NCI-H2196 (cell line): Measurements from ENCODE around the gene C16orf46.
"Not testable (repeated sequence)": the region's sequence is repeated elsewhere in the genome, so short reads cannot be mapped to it uniquely, and the experiment has no call there.

Experiments
- DNase-seq: peaks from one replicate; lab custom pipeline; 2025; ENCODE audit not compliant: unreplicated experiment; lab: John Stamatoyannopoulos, UW

The C16orf46 gene

GRCh38 chr16:81077076-81077940 is at the start of gene C16orf46:
Gene C16orf46 (minus strand): TSS chr16:81077238. CDS start chr16:81063955, 13,283 bp downstream.
- peak; percentile 85 for DNase-seq

- DNase-seq = no peak
Measured at GRCh38 chr16:81123092-81123852, 46.2 kb upstream of the C16orf46 start.

- no peak for DNase-seq
Measured at GRCh38 chr16:81121474-81121990, 44.5 kb upstream of the C16orf46 start.

- no peak for DNase-seq
Measured at GRCh38 chr16:81117436-81117835, 40.4 kb upstream of the C16orf46 start.

GRCh38 chr16:81116285-81116684 is 39.2 kb upstream of the C16orf46 start:
- no peak for DNase-seq

GRCh38 chr16:81112453-81112852 is 35.4 kb upstream of the C16orf46 start:
- DNase-seq = no peak

- not testable (repeated sequence) for DNase-seq
Measured at GRCh38 chr16:81109274-81109673, 32.2 kb upstream of the C16orf46 start.

- no peak for DNase-seq
Measured at GRCh38 chr16:81107511-81107910, 30.5 kb upstream of the C16orf46 start.

GRCh38 chr16:81106826-81107503 is 29.9 kb upstream of the C16orf46 start:
- DNase-seq = no peak

- DNase-seq = no peak
Measured at GRCh38 chr16:81105946-81106345, 28.9 kb upstream of the C16orf46 start.

- DNase-seq = no peak
Measured at GRCh38 chr16:81101702-81102101, 24.7 kb upstream of the C16orf46 start.

- DNase-seq = no peak
Measured at GRCh38 chr16:81099958-81100357, 22.9 kb upstream of the C16orf46 start.

GRCh38 chr16:81097230-81097629 is 20.2 kb upstream of the C16orf46 start:
- no peak for DNase-seq

GRCh38 chr16:81096715-81097208 is 19.7 kb upstream of the C16orf46 start:
- DNase-seq = no peak

GRCh38 chr16:81095953-81096714 is 19.1 kb upstream of the C16orf46 start, which contains the start of gene GCSH:
Gene GCSH (minus strand): TSS chr16:81096395. CDS start chr16:81096278, 117 bp downstream.
- peak; percentile 91 for DNase-seq

GRCh38 chr16:81095653-81095952 is 18.6 kb upstream of the C16orf46 start:
- no peak for DNase-seq

GRCh38 chr16:81094771-81095251 is 17.8 kb upstream of the C16orf46 start:
- no peak for DNase-seq

- DNase-seq = no peak
Measured at GRCh38 chr16:81088836-81089235, 11.8 kb upstream of the C16orf46 start.

- no peak for DNase-seq
Measured at GRCh38 chr16:81081014-81081413, 4.0 kb upstream of the C16orf46 start.

GRCh38 chr16:81080233-81080632 is 3.2 kb upstream of the C16orf46 start:
- no peak for DNase-seq
